GM18868 (cell line): ENCODE results near the gene RAB6B.

Experiments
- ATAC-seq: cut with Tn5 transposase; IDR thresholded peaks from one replicate; pipeline ENCODE4 v1.9.1; 2021; ENCODE audit warnings: mild to moderate bottlenecking, moderate library complexity; ENCODE audit not compliant: unreplicated experiment

RAB6B gene

GRCh38 chr3:133838916-133839800, 56.5 kb downstream of the RAB6B start:
- no peak for ATAC-seq

GRCh38 chr3:133838296-133838789, 57.3 kb downstream of the RAB6B start:
- no peak for ATAC-seq

DNA sequence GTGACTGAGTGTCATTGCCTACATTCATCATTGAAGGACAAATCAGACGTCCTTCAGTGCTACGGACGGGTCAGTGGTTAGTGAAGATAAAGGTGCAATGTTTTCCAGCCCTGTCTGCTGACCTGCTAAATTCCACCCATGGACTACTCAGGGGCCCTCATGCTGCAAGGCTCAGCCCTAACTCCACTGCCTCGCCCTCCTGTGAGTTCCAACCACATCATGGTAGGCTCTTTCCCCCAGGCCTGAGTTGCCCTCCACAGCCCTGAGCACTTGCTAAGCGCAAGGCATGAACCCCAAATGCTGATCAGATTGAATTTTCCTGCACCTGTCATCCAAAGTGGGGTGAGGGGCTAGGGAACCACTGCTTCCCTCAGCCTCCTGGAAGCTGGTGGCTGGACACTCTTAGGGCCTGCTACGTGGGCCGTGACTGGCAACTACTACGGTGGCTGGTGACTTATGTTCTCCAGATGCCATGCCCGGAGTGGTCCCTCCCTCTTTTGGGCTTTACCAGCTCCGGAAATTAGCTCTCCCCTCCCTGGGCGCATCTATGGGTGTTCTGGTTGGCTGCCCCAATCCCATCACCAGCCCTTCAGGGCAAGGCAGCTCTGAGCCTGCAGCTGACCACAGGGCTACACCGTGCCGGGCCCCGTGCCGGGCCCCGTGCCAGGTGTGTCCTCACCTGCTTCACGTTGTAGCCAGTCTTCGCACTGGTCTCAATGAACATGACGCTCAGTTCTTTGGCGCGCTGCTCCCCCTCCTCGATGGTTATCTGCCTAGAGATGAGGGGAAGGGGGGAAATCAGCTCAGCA, 58.0 kb downstream of the RAB6B start:
- no peak for ATAC-seq

DNA sequence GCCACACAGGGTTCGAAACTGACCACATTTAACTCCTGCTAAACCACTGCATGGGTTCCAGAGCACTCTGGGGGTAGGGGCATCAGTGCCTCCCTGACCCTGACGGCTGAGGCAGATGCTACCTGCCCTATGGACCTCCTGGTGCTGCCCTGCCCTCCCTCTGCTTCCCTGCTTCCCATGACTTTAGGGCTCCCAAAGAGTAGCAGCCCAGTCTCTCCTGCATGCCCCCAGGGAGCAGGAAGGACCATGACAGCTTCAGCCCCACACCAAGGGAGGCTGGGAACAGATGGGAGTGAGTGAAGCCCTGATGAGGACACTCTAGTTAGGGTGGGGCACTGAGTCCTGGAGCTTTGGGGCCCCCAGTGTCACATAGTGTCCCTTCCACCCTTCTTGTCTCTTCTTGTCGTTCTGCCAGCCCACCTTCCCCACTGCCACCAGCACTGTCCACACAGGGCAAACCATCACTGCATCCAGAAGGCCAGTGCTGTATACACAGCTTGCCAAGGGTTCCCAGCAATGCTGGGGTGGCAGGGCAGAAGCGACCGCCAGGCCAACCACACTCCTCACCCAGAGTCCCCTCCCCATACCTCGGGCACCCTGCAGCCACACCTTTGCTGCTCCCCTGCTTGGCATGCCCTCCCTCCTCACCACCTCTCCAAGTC, 59.1 kb downstream of the RAB6B start:
- ATAC-seq = no peak

DNA sequence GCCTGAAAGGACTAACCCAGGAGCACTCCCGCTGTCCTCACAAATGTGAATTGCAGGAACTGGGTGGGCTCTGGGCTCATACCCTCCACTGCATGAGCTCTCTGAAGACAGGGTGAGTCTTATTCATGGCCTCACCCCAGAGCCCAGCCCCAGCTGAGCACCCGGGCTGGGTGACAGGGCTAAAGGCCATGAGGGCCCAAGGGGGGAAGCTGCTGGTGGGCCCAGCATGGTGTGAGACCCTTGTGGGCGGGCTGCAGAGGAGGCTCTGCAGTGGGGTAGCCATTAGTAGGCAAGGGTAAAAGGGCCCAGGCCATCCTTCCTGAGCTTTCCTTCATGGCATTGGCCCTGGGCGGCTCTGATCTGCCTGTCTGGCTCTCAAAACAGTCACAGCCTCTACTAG, 59.7 kb downstream of the RAB6B start:
- ATAC-seq = no peak

GRCh38 chr3:133835418-133835743, 60.3 kb downstream of the RAB6B start:
- no peak for ATAC-seq

DNA sequence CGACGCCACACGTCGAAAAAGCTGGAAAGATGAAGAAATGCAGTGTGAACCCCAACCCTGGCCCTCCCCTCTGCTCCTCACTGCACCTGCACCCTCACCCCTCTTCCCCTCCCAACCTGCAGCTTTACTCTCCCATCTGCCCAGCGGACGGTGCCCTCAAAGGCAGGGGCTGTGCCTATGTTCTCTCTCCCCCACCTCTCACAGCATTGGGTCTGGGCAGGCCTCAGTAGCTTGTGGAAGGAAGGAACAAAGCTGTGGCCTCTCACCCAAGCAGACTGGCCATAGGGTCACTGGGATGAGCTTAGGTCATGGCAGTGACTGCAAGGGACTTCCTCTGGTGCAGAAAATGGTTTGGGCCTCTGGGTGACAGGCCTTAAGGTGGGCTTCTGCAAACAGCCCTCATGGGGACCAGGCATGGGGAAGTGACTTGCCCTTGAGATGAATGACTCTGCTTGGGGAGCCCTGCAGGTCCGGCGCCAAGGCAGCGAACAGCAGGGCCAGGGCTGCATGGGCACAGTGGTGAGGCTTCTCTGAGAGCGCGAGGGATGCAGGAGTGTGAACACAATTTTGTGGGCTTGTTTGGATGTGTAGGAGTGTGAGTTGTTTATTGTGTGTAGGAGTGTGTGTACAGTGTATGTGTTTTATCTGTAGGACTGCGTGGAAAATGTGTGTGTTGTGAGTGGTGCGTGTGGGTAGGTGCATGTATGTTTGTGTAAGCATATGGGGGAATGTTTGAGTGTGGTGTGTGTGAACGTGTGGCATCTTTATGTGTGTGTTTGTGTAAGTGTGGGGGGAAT, 60.9 kb downstream of the RAB6B start:
- no peak for ATAC-seq

DNA sequence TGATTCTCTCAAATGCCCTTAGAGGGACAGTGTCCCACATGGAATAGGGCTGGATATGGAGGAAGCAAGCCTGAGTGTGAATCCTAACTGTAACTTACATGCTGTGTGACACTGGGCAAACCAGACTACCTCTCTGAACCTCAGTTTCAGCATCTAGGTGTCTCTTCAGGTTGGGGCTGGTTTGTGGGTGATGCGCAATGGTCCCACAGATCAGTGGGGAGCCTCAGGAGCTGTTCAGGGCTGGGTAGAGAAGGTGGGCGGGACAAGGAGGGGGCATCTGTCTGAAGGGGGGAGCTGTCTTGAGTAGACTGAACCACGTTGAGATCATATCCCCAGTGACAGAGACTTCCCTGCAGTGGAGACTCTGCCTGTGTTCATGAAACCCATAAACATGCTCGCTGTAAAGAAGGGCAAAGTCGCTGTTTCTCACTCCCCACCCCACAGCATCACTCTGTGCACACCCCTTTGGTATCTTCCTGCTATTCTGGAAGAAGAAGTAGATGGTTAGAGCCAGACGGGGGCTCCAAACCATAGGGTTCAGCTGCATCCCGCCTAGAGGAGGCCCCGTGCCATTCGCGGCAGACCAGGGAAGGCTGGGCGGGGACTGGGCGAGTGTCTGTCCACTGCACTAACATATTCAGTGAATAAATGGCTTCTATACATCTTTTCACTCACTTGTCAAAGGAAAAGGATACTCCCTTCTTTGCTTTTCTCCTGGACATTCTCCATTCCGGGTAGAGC, 61.6 kb downstream of the RAB6B start:
- ATAC-seq = no peak

GRCh38 chr3:133833267-133833666, 62.4 kb downstream of the RAB6B start:
- no peak for ATAC-seq

GRCh38 chr3:133832802-133833144, 62.9 kb downstream of the RAB6B start:
- no peak for ATAC-seq

DNA sequence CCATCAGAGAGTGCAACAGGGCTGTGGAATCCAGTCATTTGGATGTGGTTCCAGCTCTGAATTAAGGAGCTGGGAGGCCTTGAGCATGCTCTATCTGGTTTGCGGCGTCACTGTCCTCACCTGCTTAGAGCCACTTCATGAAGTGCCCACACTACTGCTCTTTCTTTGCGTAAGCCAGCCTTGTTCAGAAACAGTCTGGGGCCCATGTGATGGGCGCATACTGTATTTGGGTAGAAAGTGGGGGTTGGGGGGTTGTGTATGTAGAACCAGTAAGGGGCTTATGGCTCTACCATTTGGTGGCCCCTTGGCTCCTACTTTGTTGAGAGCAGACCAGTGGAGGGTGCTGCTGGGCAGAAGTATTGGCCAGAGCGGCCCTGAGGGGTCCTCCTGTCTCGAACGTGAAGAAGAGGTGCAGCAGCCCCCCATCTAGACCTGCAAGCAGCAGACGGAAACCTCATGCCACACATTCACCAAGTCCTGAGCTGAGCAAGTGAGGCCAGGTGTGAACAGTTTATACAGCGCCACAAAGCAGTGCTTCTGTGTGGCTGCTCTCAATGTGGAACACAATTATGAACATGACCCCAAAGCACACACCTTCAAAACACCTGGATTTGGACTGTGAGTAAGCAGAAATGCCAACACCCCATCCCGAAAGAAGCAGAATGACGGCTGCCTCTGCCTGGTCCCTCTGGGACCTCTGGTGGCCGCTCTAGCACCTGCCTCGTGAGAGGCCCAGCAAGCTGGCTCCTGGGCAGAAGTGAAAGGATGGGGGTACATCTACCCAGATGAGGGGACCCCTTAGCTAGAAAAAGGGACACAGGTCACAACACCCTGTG, 63.5 kb downstream of the RAB6B start:
- ATAC-seq = peak; percentile 58

DNA sequence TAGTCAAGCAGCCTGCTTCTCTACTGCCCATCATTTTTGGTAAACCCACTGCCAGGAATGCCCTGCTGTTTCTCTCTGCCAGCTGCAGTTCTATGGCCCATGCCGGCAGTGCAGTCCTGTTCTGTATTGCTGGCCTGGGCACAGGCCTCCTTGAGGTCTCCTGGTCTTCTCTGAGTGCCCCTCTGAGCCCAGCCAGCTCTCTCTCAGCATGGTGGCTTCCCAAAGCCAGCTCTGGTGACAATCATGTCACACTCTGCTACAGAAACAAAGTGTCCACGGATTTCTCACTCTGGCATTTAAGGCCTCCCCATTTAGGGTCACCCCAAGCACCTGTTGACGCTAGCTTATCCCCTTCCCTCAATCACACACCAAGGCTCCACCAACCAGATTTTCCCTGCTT, 65.6 kb downstream of the RAB6B start:
- ATAC-seq = no peak

- no peak for ATAC-seq
Measured at GRCh38 chr3:133829310-133829707, 66.4 kb downstream of the RAB6B start.

- ATAC-seq = no peak
Measured at GRCh38 chr3:133828576-133829309, 66.9 kb downstream of the RAB6B start.

DNA sequence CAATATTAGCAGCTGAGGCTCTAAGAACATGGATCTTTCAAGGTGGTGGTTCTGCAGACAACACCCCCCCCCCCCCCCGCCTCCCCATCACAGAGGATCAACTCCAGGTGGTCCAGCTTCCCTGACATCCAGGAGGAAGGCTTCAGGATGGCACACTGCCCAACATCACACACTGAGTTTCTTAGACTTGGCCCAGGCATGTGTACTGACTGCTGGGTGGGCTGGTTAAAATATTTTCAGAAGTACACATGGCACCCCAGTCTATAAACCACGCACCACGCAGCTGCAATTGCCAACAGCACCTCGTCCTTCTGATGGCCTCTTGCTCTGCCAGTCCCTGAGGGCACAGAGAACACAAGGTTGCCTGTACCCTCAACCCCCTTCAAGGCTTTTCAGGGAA, 68.0 kb downstream of the RAB6B start:
- no peak for ATAC-seq

DNA sequence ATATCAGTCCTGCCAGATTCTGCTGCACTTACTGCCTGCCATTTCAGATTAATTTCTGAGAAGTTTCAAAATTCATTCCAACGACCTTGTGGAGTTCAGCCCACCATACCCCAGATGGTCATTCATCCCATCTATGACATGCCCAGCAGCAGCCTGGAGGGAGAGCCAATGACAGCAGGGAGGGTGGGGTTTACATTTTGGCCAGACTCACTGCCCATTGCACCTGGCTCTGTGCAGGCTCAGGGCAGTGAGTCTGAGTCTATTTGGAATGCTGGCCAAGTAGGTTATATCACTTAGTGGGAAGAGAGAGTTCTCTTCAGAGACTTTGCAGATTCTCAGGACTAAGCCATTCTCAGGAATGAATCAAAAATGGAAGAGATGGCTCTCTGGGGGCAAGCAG, 68.5 kb downstream of the RAB6B start:
- ATAC-seq = no peak

DNA sequence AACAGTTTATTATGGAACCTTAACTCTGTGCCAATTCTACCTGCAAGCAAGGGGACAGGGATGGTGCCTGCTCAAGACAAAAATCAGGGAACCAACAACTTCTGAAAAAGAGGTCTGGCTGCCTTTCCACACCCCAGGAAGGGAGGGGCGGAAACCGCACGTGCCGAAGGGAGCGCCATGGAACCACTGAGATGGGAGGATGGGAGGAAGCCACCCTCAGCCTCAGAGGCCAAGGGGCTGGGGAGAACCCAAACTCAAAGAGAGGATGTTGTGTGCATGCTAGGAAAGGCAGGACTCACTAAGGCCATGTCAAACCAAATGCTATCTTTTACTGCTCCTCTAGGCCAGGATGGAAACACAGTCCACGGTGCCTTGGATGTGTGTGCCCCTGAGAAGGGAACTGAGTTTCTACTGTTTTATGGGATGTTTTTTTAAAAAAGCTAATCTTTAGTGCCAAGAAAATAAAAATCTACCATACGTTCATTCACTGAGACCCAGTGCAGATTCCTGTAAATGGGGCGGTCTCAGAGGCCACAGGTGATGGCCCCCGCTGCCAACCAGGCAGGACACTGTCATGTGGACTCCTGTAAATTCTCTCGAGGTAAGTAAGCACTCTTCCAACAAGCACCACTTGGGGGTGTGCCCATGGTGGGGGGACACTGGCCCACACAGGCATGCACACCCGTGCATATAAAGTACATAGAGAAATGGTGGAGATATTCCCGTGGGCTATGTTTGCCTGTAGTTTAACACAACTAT, 69.5 kb downstream of the RAB6B start:
- no peak for ATAC-seq

- no peak for ATAC-seq
Measured at GRCh38 chr3:133824961-133825485, 70.7 kb downstream of the RAB6B start.
